GM23338 (cell line): ENCODE results near the gene PTOV1. TPM values are rescaled to one million over a fixed set of nuclear protein-coding genes. Genes with fewer than 3 reads are reported as not detected.
A peak's percentile ranks its signal among the peaks of the same experiment; 100 is the strongest.
"Not testable (repeated sequence)": the region's sequence is repeated elsewhere in the genome, so short reads cannot be mapped to it uniquely, and the experiment has no call there.

Experiments
- ATAC-seq: fragments of 200-7000 bp; cut with Tn5 transposase; 3 replicates; pipeline ENCODE4 v1.9.1; 2020
- DNase-seq: peaks from one replicate; pipeline ENCODE4 v3.0.0-alpha.2; 2015; ENCODE audit warnings: low spot score
- H2AFZ ChIP-seq: fragments of 200-600 bp; sonication (generic); 2 replicates; pipeline ENCODE4 v1.8.0; 2016; ENCODE audit warnings: antibody characterized with exemption, mild to moderate bottlenecking, moderate library complexity
- H3F3A ChIP-seq: fragments of 200-600 bp; sonication (generic); replicated peaks from 2 replicates; pipeline ENCODE4 v1.8.0; 2017; ENCODE audit warnings: antibody characterized with exemption, mixed run types, low read depth
- H3K27ac ChIP-seq: fragments of 200-600 bp; sonication (generic); 2 replicates; pipeline ENCODE4 v1.6.1; 2016; ENCODE audit warnings: low read depth
- H3K27me3 ChIP-seq: fragments of 200-600 bp; sonication (generic); 2 replicates; pipeline ENCODE4 v1.8.0; 2016; ENCODE audit warnings: mild to moderate bottlenecking, mixed run types, moderate library complexity; ENCODE audit not compliant: insufficient read depth
- H3K36me3 ChIP-seq: fragments of 200-600 bp; sonication (generic); 2 replicates; pipeline ENCODE4 v1.8.0; 2016; ENCODE audit warnings: mild to moderate bottlenecking; ENCODE audit not compliant: insufficient read depth
- H3K4me1 ChIP-seq: fragments of 200-600 bp; sonication (generic); 2 replicates; pipeline ENCODE4 v1.8.0; 2016; ENCODE audit warnings: mild to moderate bottlenecking, moderate library complexity; ENCODE audit not compliant: insufficient read depth
- H3K4me2 ChIP-seq: fragments of 200-600 bp; sonication (generic); 2 replicates; pipeline ENCODE4 v1.7.1; 2017; ENCODE audit warnings: mixed run types
- H3K4me3 ChIP-seq: fragments of 200-600 bp; sonication (generic); 2 replicates; pipeline ENCODE4 v1.6.1; 2016; ENCODE audit warnings: mixed run types
- H3K79me2 ChIP-seq: fragments of 200-600 bp; sonication (generic); replicated peaks from 2 replicates; pipeline ENCODE4 v1.8.0; 2017; ENCODE audit warnings: mild to moderate bottlenecking; ENCODE audit not compliant: insufficient read depth
- H3K9me2 ChIP-seq: fragments of 200-600 bp; sonication (generic); 2 replicates; pipeline ENCODE4 v1.8.0; 2017; ENCODE audit not compliant: insufficient read depth
- H4K20me1 ChIP-seq: fragments of 200-600 bp; sonication (generic); replicated peaks from 2 replicates; pipeline ENCODE4 v1.8.0; 2017; ENCODE audit warnings: mild to moderate bottlenecking; ENCODE audit not compliant: insufficient read depth
- H3K27ac Mint-ChIP-seq: 2 replicates; pipeline ENCODE4 v1.8.0; 2020; ENCODE audit warnings: inconsistent platforms, mild to moderate bottlenecking, moderate library complexity, mixed read lengths
- H3K27me3 Mint-ChIP-seq: 3 replicates; pipeline ENCODE4 v1.8.0; 2022; ENCODE audit warnings: low read depth, mild to moderate bottlenecking, moderate library complexity, mixed read lengths, inconsistent platforms; ENCODE audit not compliant: insufficient read depth, poor library complexity
- H3K36me3 Mint-ChIP-seq: 3 replicates; pipeline ENCODE4 v1.8.0; 2021; ENCODE audit warnings: low read depth, mild to moderate bottlenecking, inconsistent platforms, moderate library complexity, mixed read lengths
- H3K4me1 Mint-ChIP-seq: 3 replicates; pipeline ENCODE4 v1.8.0; 2020; ENCODE audit warnings: mild to moderate bottlenecking, inconsistent platforms, mixed read lengths
- H3K4me3 Mint-ChIP-seq: 3 replicates; pipeline ENCODE4 v1.8.0; 2021; ENCODE audit warnings: moderate library complexity, mild to moderate bottlenecking, inconsistent platforms, mixed read lengths
- H3K9me3 Mint-ChIP-seq: 3 replicates; pipeline ENCODE4 v1.8.0; 2020; ENCODE audit warnings: moderate library complexity, mild to moderate bottlenecking, inconsistent platforms, mixed read lengths
- CREB1 ChIP-seq: fragments of 250-450 bp; sonication (Bioruptor Pico); IDR thresholded peaks from 2 replicates; pipeline ENCODE4 v1.5.0; 2020; ENCODE audit warnings: low read depth, mild to moderate bottlenecking, moderate library complexity
- CTCF ChIP-seq, 2 experiments: fragments of 200-600 bp in 1 of 2; sonication (generic) in 1 of 2; conservative IDR thresholded peaks; 2 replicates each; pipeline versions ENCODE4 v1.5.1 to v1.6.1; 2016 to 2017; ENCODE audit warnings: antibody characterized with exemption in 2 of 2, low read depth in 2 of 2, mild to moderate bottlenecking in 2 of 2, moderate library complexity in 1 of 2
- ETS1 ChIP-seq: IDR thresholded peaks from 2 replicates; pipeline ENCODE4 v1.6.1; 2016; ENCODE audit warnings: antibody characterized with exemption
- EZH2phosphoT487 ChIP-seq: fragments of 200-600 bp; sonication (generic); IDR thresholded peaks from one replicate; pipeline ENCODE4 v1.8.1; 2018; ENCODE audit warnings: antibody characterized with exemption; ENCODE audit not compliant: unreplicated experiment
- STAT1 ChIP-seq: IDR thresholded peaks from one replicate; pipeline ENCODE4 v1.6.1; 2016; ENCODE audit warnings: antibody characterized with exemption; ENCODE audit not compliant: unreplicated experiment
- ZNF462 ChIP-seq: fragments of 250-450 bp; sonication (Bioruptor Pico); IDR thresholded peaks from 2 replicates; pipeline ENCODE4 v1.5.0; 2020; ENCODE audit warnings: mild to moderate bottlenecking, moderate library complexity
- polyA plus RNA-seq: library from polyadenylated mRNA; unstranded; fragments of >200 nt; fragmentation: Nextera tagmentation; extraction: Ambion mirVana; gene quantifications from 2 replicates; pipeline ENCODE4 v1.2.1, GENCODE V29; 2016
- total RNA-seq: library from RNA; depleted of rRNA; stranded (reverse); fragments of >200 nt; shearing (Covaris generic); gene quantifications from 2 replicates; pipeline ENCODE4 v1.2.3, GENCODE V29; 2014

The PTOV1 gene
- total and polyA plus RNA-seq, 2 experiments from 2014 or later: 188 to 209 TPM

- no peak for TF ChIP-seq ZNF462 (CRISPR knock-in tag)
- no peak for TF ChIP-seq ETS1
- TF ChIP-seq STAT1: no peak
- TF ChIP-seq CREB1: no peak
- TF ChIP-seq CTCF (conservative IDR thresholded peaks at IDR 0.05; ENCODE audit: low read depth in 2 of 2): no peak
- TF ChIP-seq EZH2phosphoT487: no peak
Measured at GRCh38 chr19:49818649-49819370, 32.1 kb upstream of the PTOV1 start (continued).

GRCh38 chr19:49819452-49820115 lies 31.4 kb upstream of the PTOV1 start:
- H3K36me3 ChIP-seq, ATAC-seq, H3K27ac ChIP-seq: not testable (repeated sequence)

More at GRCh38 chr19:49819452-49820115, 31.4 kb upstream of the PTOV1 start:
- H3K79me2 ChIP-seq: peaks cover 33% of the 10 kb centered on the region
- H3F3A ChIP-seq, H3K27me3 ChIP-seq, DNase-seq, H3K4me1 ChIP-seq, H3K9me3 Mint-ChIP-seq, H3K9me2 ChIP-seq, H4K20me1 ChIP-seq, H2AFZ ChIP-seq, H3K4me1 Mint-ChIP-seq: not testable (repeated sequence)
- H3K27me3 Mint-ChIP-seq: peaks cover 15% of the 10 kb centered on the region
- H3K4me3 Mint-ChIP-seq: peak overlapping the region; percentile 97
- H3K4me2 ChIP-seq: peak overlapping the region; percentile 95; the same call in 1 of the 2 replicates
- H3K36me3 Mint-ChIP-seq: peaks cover 12% of the 10 kb centered on the region
- peak overlapping the region; percentile 98 for H3K4me3 ChIP-seq
- peak overlapping the region; percentile 100 for H3K27ac Mint-ChIP-seq
